ENCODE measurements around the gene ZNF423. TPM values are rescaled to one million over a fixed set of nuclear protein-coding genes. Genes with fewer than 3 reads are reported as not detected.

The ZNF423 gene
- total RNA-seq, 4 donors from 2014 or later = 7.0 to 19.7 (median 8.4) TPM

DNA sequence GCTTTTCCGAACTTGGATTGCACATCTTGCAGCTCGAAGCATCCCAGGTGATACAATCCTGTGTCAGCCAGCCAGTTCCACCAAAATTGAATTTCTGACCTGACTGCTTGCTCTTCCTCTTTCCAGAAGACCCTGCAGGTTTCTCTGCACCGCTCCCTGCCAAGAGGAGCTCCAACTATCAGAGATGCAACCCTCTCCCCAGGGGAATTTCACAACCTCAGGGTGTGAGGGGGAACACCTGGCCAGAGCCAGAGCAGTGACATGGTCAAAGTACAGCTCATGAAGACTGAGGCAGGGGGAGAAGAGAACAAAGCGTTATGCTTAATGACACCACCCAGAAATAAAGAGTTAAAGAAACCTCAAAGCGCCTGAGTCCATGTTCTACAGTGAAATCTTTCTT lies 25.0 kb downstream of the ZNF423 start:
- Histone ChIP-seq H3K9me3 (no peaks in the 10 kb centered on the region), H3K4me1 (peaks cover 4 to 89% (median 54%) of the 10 kb centered on the region in 3 donors), H3K27ac (peak overlapping the region in 1 of 4 donors; percentile 37), H3K4me3 (no peak overlapping the region), H3K27me3 (no peaks in the 10 kb centered on the region), H3K36me3 (no peaks in the 10 kb centered on the region)
- 80 to 98% methylated on average over 3 to 4 of the region's 5 CpGs for WGBS, 2 donors (ENCODE audit: low coverage in 1 of 2)
- TF ChIP-seq POLR2A (IDR thresholded peaks at IDR 0.05) (no peak), POLR2AphosphoS5 (IDR thresholded peaks at IDR 0.05) (no peak)
- ATAC-seq = no peak

GRCh38 chr16:49828533-49829267 lies 27.2 kb downstream of the ZNF423 start:
- Histone ChIP-seq H3K9me3 (no peaks in the 10 kb centered on the region), H3K36me3 (no peaks in the 10 kb centered on the region), H3K4me1 (peaks cover 2 to 88% (median 42%) of the 10 kb centered on the region in 3 donors), H3K27ac (peak overlapping the region; percentile 1 to 77 (median 74)), H3K4me3 (no peak overlapping the region), H3K27me3 (no peaks in the 10 kb centered on the region)
- no peak for ATAC-seq
- TF ChIP-seq EP300 (IDR thresholded peaks at IDR 0.05) = no peak
- TF ChIP-seq POLR2A (IDR thresholded peaks at IDR 0.05) = no peak
- no peak for TF ChIP-seq POLR2AphosphoS5 (IDR thresholded peaks at IDR 0.05)
- no peak for TF ChIP-seq CTCF (IDR thresholded peaks at IDR 0.05)
- WGBS, 2 donors (ENCODE audit: low coverage in 1 of 2) = 80 to 90% methylated on average over 1 to 4 of the region's 15 CpGs

DNA sequence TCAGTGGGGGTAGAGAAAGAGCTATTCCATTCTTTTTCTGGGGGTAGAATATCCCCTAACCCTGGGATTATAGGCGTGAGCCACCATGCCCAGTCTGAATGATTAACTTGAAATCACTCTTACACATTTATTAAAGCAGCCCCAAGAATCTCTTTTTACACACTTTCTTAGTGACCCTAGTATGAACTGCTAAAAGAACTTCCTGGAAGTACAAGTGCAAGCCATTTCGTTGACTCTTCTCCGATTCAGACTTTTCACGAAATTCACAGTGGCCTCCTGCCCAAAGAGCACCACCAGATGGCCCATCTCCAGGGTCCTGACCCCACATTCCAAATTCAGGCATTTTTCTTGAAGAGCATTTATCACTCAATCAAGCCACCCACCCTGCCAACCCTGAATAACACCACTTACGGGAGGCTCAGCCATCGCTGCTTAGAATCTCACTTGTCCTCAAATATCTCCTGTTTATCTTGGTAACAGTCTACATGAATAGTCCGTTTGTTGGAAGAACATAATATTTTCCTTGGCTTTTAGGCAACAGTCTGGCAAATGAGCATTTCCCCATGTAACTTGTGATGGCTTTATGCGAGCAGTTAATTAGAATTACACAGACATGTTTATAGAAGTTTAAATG lies 28.0 kb downstream of the ZNF423 start:
- peaks cover 0 to 88% (median 34%) of the 10 kb centered on the region in 3 donors for H3K4me1 ChIP-seq
- WGBS, 2 donors (ENCODE audit: low coverage in 1 of 2) = 37 to 52% methylated on average over 8 of the region's 8 CpGs
- H3K4me3 ChIP-seq = no peak overlapping the region
- H3K36me3 ChIP-seq = no peaks in the 10 kb centered on the region
- no peaks in the 10 kb centered on the region for H3K9me3 ChIP-seq
- TF ChIP-seq POLR2AphosphoS5 (IDR thresholded peaks at IDR 0.05) (peak; percentile 61), POLR2A (IDR thresholded peaks at IDR 0.05) (no peak), CTCF (IDR thresholded peaks at IDR 0.05) (no peak), EP300 (IDR thresholded peaks at IDR 0.05) (no peak)
- ATAC-seq = peak; percentile 18
- peak overlapping the region; percentile 10 to 77 (median 74) for H3K27ac ChIP-seq
- no peaks in the 10 kb centered on the region for H3K27me3 ChIP-seq

DNA sequence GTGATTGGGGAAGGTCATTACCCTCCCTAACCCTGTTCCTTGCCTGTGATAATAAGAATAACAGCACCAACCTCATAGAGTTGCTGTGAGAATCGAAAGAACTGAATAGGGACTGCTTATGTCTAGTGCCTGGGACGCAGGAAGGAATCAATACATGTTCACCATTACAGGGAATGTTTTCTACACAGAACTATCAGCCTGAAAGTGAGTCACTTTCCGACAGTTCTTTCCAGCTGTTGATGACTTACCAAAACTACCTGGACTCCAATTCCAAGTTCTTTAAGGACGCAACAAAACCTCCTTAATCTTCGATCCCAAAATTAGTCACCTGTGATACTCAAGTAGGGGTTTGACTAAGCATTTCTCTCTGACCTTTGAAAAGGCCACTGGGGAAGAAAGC lies 29.4 kb downstream of the ZNF423 start:
- ATAC-seq = no peak
- H3K36me3 ChIP-seq = no peaks in the 10 kb centered on the region
- H3K27me3 ChIP-seq = no peaks in the 10 kb centered on the region
- peaks cover 0 to 77% (median 25%) of the 10 kb centered on the region in 3 donors for H3K4me1 ChIP-seq
- H3K4me3 ChIP-seq = no peak overlapping the region
- TF ChIP-seq POLR2A (IDR thresholded peaks at IDR 0.05) = no peak
- no peak for TF ChIP-seq EP300 (IDR thresholded peaks at IDR 0.05)
- TF ChIP-seq CTCF (IDR thresholded peaks at IDR 0.05) = no peak
- no peak for TF ChIP-seq POLR2AphosphoS5 (IDR thresholded peaks at IDR 0.05)
- 77 to 100% methylated on average over 2 to 3 of the region's 5 CpGs for WGBS, 2 donors (ENCODE audit: low coverage in 1 of 2)
- H3K27ac ChIP-seq = peak overlapping the region in 3 of 4 donors; percentile 73 to 77 (median 76)
- H3K9me3 ChIP-seq = no peaks in the 10 kb centered on the region

DNA sequence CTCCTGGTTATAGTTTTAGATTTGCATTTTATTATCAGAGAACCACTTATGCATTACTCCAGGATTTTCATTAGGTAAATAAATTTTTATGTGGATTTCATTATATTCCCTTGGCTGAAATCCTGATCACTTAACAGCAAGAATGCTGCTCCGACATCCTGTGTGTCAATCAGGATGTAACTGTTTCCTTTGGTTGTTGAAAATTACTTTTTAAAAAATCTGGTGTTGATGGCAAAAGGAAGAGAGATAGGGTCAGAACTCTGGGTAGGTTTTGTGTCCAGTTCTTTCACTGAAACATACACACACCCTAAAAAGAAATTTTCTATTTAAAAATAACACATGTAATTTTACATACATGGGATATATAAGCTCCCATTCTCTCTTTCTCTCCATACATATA lies 30.9 kb downstream of the ZNF423 start:
- H3K36me3 ChIP-seq = no peaks in the 10 kb centered on the region
- no peak for TF ChIP-seq CTCF (IDR thresholded peaks at IDR 0.05)
- TF ChIP-seq POLR2A (IDR thresholded peaks at IDR 0.05) = no peak
- TF ChIP-seq EP300 (IDR thresholded peaks at IDR 0.05) = no peak
- TF ChIP-seq POLR2AphosphoS5 (IDR thresholded peaks at IDR 0.05) = no peak
- no peaks in the 10 kb centered on the region for H3K27me3 ChIP-seq
- H3K4me3 ChIP-seq = no peak overlapping the region
- 58% methylated on average over 1 of the region's 1 CpG for WGBS, 2 donors (ENCODE audit: low coverage in 1 of 2)
- no peaks in the 10 kb centered on the region for H3K9me3 ChIP-seq
- H3K27ac ChIP-seq = peak overlapping the region in 3 of 4 donors; percentile 54 to 77 (median 73)
- no peak for ATAC-seq
- peaks cover 0 to 71% (median 25%) of the 10 kb centered on the region in 3 donors for H3K4me1 ChIP-seq
